ENCODE measurements around the gene SLC13A3. TPM values are rescaled to one million over a fixed set of nuclear protein-coding genes. Genes with fewer than 3 reads are reported as not detected.

SLC13A3 gene
- polyA plus RNA-seq, 2 of the 4 experiments (the other 2 are of a cell fraction), result 0.19 TPM; not detected in 1

DNA sequence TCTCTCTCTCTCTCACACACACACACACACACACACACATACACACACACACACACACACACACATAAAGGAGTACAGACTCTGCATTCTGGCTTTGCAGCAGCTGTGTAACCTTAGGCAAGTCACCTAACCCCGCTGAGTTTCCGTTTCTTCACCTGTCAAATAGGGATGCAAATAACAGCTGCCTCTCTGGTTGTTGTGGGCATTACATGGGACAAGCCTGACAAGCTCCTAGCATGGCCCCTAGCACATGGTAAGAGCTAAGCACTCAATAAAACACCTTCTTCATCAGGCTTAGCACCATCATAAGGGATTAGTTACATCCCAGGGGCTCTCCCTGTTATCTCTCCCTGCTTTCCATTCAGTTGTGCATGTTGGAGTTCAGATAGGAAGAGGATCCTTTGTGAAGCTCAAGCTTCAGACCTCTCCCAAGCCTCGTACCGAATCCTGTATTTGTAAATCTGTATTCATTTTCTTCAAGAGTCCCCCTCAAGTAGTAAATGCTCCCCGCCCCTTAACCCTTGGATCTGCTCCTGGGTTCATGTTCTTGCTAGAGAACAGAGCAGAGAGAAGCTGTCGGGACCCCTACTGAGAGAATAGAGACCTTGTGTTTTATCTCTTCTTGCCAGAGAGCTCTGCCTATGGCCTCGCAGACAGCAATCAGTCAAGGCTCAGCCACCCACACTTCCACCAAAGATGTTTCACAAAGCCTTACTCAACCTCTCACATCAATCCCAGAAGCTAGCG is 2.2 kb downstream of the SLC13A3 start (continued):
- TF ChIP-seq, protein P1, sequence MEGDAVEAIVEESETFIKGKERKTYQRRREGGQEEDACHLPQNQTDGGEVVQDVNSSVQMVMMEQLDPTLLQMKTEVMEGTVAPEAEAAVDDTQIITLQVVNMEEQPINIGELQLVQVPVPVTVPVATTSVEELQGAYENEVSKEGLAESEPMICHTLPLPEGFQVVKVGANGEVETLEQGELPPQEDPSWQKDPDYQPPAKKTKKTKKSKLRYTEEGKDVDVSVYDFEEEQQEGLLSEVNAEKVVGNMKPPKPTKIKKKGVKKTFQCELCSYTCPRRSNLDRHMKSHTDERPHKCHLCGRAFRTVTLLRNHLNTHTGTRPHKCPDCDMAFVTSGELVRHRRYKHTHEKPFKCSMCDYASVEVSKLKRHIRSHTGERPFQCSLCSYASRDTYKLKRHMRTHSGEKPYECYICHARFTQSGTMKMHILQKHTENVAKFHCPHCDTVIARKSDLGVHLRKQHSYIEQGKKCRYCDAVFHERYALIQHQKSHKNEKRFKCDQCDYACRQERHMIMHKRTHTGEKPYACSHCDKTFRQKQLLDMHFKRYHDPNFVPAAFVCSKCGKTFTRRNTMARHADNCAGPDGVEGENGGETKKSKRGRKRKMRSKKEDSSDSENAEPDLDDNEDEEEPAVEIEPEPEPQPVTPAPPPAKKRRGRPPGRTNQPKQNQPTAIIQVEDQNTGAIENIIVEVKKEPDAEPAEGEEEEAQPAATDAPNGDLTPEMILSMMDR (IDR thresholded peaks at IDR 0.05), result no peak

DNA sequence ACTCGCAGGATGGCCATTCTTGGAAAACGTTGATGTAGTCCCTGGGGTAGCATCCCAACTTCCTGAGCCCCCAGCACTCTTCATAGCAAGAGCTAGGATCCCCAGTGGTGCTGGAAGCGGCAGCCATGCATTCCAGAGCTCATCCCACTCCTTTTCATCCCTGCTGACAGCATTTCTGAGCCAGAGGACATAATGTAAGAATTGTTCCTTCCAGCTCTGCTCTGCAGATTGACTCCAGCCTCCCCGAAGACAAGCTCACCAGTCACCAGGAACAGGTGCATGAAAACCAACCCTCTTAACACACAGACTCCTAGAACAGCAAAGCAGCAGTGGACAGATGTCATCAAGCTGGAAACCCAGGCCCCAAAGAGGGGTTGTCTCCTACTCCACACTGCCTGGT is 3.8 kb downstream of the SLC13A3 start:
- H3K27ac ChIP-seq, result no peak overlapping the region
- no peak for ATAC-seq
- WGBS (ENCODE audit: missing lambda C conversion rate), result 3% methylated on average over 4 of the region's 4 CpGs
- no peaks in the 10 kb centered on the region for H3K9me3 ChIP-seq
- TF ChIP-seq EHMT2 (IDR thresholded peaks at IDR 0.05; ENCODE audit: low read depth) (no peak), FOSL2 (IDR thresholded peaks at IDR 0.05) (no peak), FOSL2 (CRISPR knock-in tag; IDR thresholded peaks at IDR 0.05) (no peak), KDM1A (IDR thresholded peaks at IDR 0.05; ENCODE audit: low read depth) (no peak), BHLHE40 (IDR thresholded peaks at IDR 0.05; ENCODE audit: low read depth, low read length) (no peak), HMGXB4 (CRISPR knock-in tag; IDR thresholded peaks at IDR 0.05; ENCODE audit: borderline replicate concordance) (no peak), PHF8 (IDR thresholded peaks at IDR 0.05; ENCODE audit: borderline replicate concordance, low read depth) (no peak), ZC3H11A (IDR thresholded peaks at IDR 0.05) (no peak), FOSB (CRISPR knock-in tag; IDR thresholded peaks at IDR 0.05) (no peak)
- TF ChIP-seq, protein P2, sequence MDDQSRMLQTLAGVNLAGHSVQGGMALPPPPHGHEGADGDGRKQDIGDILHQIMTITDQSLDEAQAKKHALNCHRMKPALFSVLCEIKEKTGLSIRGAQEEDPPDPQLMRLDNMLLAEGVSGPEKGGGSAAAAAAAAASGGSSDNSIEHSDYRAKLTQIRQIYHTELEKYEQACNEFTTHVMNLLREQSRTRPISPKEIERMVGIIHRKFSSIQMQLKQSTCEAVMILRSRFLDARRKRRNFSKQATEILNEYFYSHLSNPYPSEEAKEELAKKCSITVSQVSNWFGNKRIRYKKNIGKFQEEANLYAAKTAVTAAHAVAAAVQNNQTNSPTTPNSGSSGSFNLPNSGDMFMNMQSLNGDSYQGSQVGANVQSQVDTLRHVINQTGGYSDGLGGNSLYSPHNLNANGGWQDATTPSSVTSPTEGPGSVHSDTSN (IDR thresholded peaks at IDR 0.05), result no peak
- no peak for DNase-seq (ENCODE audit: low read depth in 1 of 2, low spot score in 1 of 2)
- H3K4me3 ChIP-seq, result no peak overlapping the region
- ChIA-PET POLR2A (no interaction called here), CTCF (interaction anchor here (0.6 to 0.9 kb wide), 4 partner anchors 28 to 122 kb away, joined by 3 read pairs; no protein-coding TSS in a partner anchor)
- FAIRE-seq, result no peak
- H3K4me2 ChIP-seq, result no peak overlapping the region
- no peaks in the 10 kb centered on the region for H3K4me1 ChIP-seq

- Histone ChIP-seq H3K9me3 (no peaks in the 10 kb centered on the region), H3K4me3 (no peak overlapping the region), H3K4me1 (no peaks in the 10 kb centered on the region), H3K4me2 (no peak overlapping the region), H3K27ac (no peak overlapping the region)
- no peak for TF ChIP-seq ELK1 (IDR thresholded peaks at IDR 0.05; ENCODE audit: low read depth, low read length)
- no peak for TF ChIP-seq CHD4 (IDR thresholded peaks at IDR 0.05; ENCODE audit: borderline replicate concordance)
- TF ChIP-seq ESRRA (IDR thresholded peaks at IDR 0.05; ENCODE audit: borderline replicate concordance, low read length), result no peak
- TF ChIP-seq NPAS2 (CRISPR knock-in tag; IDR thresholded peaks at IDR 0.05; ENCODE audit: borderline replicate concordance), result no peak
- TF ChIP-seq MYC (IDR thresholded peaks at IDR 0.05; ENCODE audit: borderline replicate concordance, low read length), result no peak
- TF ChIP-seq RARB (CRISPR knock-in tag; IDR thresholded peaks at IDR 0.05), result no peak
- no peak for TF ChIP-seq SREBF2 (IDR thresholded peaks at IDR 0.05)
- no peak for TF ChIP-seq ZC3H11A (IDR thresholded peaks at IDR 0.05)
- TF ChIP-seq RNF2 (IDR thresholded peaks at IDR 0.05; ENCODE audit: borderline replicate concordance, low read depth), result no peak
- TF ChIP-seq JUNB (IDR thresholded peaks at IDR 0.05), result no peak
- TF ChIP-seq MAFK (IDR thresholded peaks at IDR 0.05; ENCODE audit: partially characterized antibody), result no peak
- TF ChIP-seq HEYL (CRISPR knock-in tag; IDR thresholded peaks at IDR 0.05), result no peak
- TF ChIP-seq HOXA7 (CRISPR knock-in tag; IDR thresholded peaks at IDR 0.05), result no peak
- no peak for DNase-seq (ENCODE audit: low read depth in 1 of 2, low spot score in 1 of 2)
- 13% methylated on average over 3 of the region's 3 CpGs for WGBS (ENCODE audit: missing lambda C conversion rate)
- ATAC-seq, result no peak
- CTCF ChIA-PET, result interaction anchor here (0.8 to 1.2 kb wide), 4 partner anchors 28 to 84 kb away, joined by 3 read pairs; no protein-coding TSS in a partner anchor
- FAIRE-seq, result no peak
- POLR2A ChIA-PET, result no interaction called here
Observed at GRCh38 chr20:46646659-46647380, 4.4 kb downstream of the SLC13A3 start.
